Epithelial cell of proximal tubule (primary cell): ENCODE results near the gene FUT1. TPM values are rescaled to one million over a fixed set of nuclear protein-coding genes. Genes with fewer than 3 reads are reported as not detected.
"Not testable (repeated sequence)": the region's sequence is repeated elsewhere in the genome, so short reads cannot be mapped to it uniquely, and the experiment has no call there.

Experiments used
- DNase-seq: peaks from one replicate; pipeline ENCODE4 v3.0.0-alpha.2; 2011; ENCODE audit warnings: low read depth
- H3K4me3 ChIP-seq: 2 replicates; pipeline ENCODE4 v1.5.1; 2011; ENCODE audit warnings: low read depth, mild to moderate bottlenecking, low read length
- CTCF ChIP-seq: conservative IDR thresholded peaks from 2 replicates; pipeline ENCODE4 v1.5.1; 2012; ENCODE audit warnings: low read depth, mild to moderate bottlenecking, low read length
- total RNA-seq: library from RNA; depleted of rRNA; stranded (reverse); fragments of >200 nt; gene quantifications from 2 replicates; pipeline ENCODE4 v1.2.3, GENCODE V29; 2015

The FUT1 gene
- total RNA-seq, 1 donor from 2014 or later, result 2.9 TPM

GRCh38 chr19:48777720-48778119 lies 25.3 kb upstream of the FUT1 start:
- no peak for TF ChIP-seq CTCF
- no peak for DNase-seq

GRCh38 chr19:48777139-48777538 lies 24.7 kb upstream of the FUT1 start:
- no peak overlapping the region for H3K4me3 ChIP-seq
- TF ChIP-seq CTCF, result no peak
- DNase-seq, result no peak

More at GRCh38 chr19:48777720-48778119, 25.3 kb upstream of the FUT1 start:
- no peak overlapping the region for H3K4me3 ChIP-seq

GRCh38 chr19:48772503-48772953 lies 20.1 kb upstream of the FUT1 start:
- no peak for TF ChIP-seq CTCF
- no peak overlapping the region for H3K4me3 ChIP-seq
- DNase-seq, result no peak

- no peak for TF ChIP-seq CTCF
- no peak for DNase-seq
- H3K4me3 ChIP-seq, result no peak overlapping the region
Measured at GRCh38 chr19:48770734-48771472, 18.5 kb upstream of the FUT1 start.

- TF ChIP-seq CTCF, result no peak
- no peak overlapping the region for H3K4me3 ChIP-seq
- no peak for DNase-seq
Measured at GRCh38 chr19:48770266-48770665, 17.8 kb upstream of the FUT1 start.

- DNase-seq, result no peak
- TF ChIP-seq CTCF, result no peak
- H3K4me3 ChIP-seq, result no peak overlapping the region
Measured at GRCh38 chr19:48768994-48769713, 16.7 kb upstream of the FUT1 start.

GRCh38 chr19:48768171-48768753 lies 15.8 kb upstream of the FUT1 start:
- not testable (repeated sequence) for H3K4me3 ChIP-seq, DNase-seq

- DNase-seq, H3K4me3 ChIP-seq: not testable (repeated sequence)
Measured at GRCh38 chr19:48765816-48766215, 13.4 kb upstream of the FUT1 start.
